A549 treated with Hydrocortisone at 1 μM for 4 hours (cell line): ENCODE results near the gene MRPL32. TPM values are rescaled to one million over a fixed set of nuclear protein-coding genes. Genes with fewer than 3 reads are reported as not detected.

Source experiments
- total RNA-seq: library from RNA; stranded (reverse); fragments of 200-300 nt; extraction: Qiagen RNA extraction; gene quantifications from 5 replicates; pipeline ENCODE4 v1.2.3, GENCODE V29; 2022

MRPL32 gene
- 66.5 to 76.3 TPM (median 72.0 TPM) in 5 replicates for total RNA-seq

DNA sequence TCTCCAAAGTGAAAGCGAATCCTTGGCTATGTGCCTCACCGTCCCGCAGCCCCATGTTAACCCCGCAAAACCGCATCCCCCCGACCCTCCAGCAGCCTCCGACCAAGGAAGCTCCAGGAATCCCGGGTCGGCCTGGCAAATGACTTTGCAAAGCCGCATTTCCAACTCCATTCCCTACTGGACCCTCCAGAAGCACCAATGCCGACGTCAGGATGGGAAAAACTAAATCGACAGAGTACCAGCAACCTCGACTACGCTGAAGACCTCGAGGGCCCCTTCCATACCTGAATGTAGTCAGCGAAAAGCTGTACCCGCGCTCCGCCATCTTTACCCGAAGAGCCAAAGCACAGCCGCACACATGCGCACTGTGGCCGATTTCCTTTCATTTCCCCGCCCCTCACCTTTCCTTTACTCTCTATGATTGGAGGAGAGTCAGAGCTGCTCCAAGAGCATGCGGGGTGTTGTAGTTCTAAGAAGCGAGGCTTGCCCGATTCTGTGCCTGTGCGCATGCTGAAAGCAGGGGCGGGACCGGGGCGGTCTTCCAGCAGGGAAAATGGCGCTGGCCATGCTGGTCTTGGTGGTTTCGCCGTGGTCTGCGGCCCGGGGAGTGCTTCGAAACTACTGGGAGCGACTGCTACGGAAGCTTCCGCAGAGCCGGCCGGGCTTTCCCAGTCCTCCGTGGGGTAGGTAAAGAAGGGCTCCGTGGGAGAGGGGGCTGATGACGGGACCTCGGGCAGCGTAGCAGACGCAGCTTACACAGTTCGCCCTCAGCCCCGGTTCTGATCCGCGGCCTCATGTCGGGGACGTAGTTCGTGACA lies at the start of gene MRPL32, which contains the start of gene PSMA2:
Gene MRPL32 (plus strand): TSS at position 543 of the 818 bp plus-strand sequence. CDS start 11 bp downstream, at position 554.
Gene PSMA2 (minus strand): TSS at position 341 of the 818 bp plus-strand sequence. CDS start 16 bp downstream, at position 325.

DNA sequence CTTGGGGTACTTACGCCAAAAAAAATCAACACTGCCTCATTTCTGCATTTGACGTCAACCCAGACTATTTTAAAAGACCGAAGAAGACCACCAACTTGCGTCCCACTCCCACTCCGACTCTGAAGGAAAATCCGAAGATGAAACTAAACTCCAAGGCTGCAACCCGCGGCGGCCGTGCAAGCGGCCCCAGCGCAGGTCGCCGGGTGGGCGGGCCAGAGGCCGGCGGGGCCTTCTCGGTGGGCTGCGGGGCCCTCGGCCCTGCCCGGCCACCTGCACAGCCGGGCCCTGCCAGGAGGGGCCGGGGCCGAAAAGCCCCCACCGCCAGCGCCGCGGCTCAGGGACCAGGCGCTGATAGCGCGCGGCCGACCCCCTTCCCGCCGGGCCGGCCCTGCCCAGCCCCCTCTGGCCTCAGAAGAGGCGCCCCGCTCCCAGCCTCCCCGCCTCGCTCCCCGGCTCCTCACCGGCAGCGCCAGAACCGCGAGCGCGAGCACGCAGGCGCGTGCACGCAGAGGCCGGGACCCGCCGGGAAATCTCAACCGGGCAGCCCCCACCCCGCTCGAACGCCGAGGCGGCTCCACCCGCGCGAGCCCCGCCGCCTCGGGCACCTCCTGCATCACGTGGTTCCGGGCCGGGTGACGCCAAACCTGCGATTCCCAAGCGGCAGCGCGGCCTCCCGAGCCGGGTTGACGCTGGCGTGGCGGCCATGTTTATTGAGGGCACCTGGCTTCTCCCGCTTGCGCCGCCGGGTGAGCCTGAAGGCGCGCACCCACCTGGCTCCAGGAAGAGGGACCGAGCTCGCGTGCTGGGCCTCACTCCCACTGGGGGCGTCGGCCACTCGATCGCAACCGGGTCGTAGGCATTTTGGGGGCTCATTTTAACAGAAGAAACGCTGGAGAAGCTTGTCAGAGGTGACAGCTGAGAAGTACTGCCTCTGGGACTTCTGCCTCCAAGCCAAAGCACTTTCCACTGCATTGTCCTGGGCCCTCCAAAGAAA lies 20.4 kb upstream of the MRPL32 start, which contains the start of gene C7orf25:
Gene C7orf25 (minus strand): TSS at position 617 of the 994 bp plus-strand sequence. CDS start 1,170 bp downstream, outside the sequence.

Other genes with a start within 250 kb of the MRPL32 start
- gene C7orf25, start 20.3 kb upstream of the MRPL32 start, total RNA-seq: 1.8 to 4.3 TPM (median 2.2 TPM) in 5 replicates
- 166 to 218 TPM (median 206 TPM) in 5 replicates for gene PSMA2, start 202 bp upstream of the MRPL32 start, total RNA-seq
- 14.4 to 18.0 TPM (median 17.1 TPM) in 5 replicates for gene HECW1, start 180.3 kb downstream of the MRPL32 start, total RNA-seq